IPS-18c (cell line): ENCODE data around the gene HOXA7.

Experiments
- H3K4me3 ChIP-seq: 2 replicates; pipeline ENCODE4 v1.7.0; 2013; ENCODE audit warnings: low read depth, mild to moderate bottlenecking, low read length, moderate library complexity; ENCODE audit not compliant: insufficient read depth
- H3K9me3 ChIP-seq: one replicate; pipeline ENCODE4 v1.6.1; 2013; ENCODE audit warnings: mild to moderate bottlenecking, low read length, moderate library complexity; ENCODE audit not compliant: control insufficient read depth, insufficient read depth

The HOXA7 gene

GRCh38 chr7:27185013-27185853 lies 28.8 kb upstream of the HOXA7 start, which contains the start of gene HOXA11:
Gene HOXA11, minus strand, starts transcription at chr7:27185232. Its CDS starts 88 bp downstream, at chr7:27185144.
- Histone ChIP-seq H3K9me3 (peaks cover 2% of the 10 kb centered on the region), H3K4me3 (no peak within 1 kb of the TSS)

- Histone ChIP-seq H3K4me3 (no peak overlapping the region), H3K9me3 (peaks cover 2% of the 10 kb centered on the region)
Measured at GRCh38 chr7:27184337-27185012, 28.0 kb upstream of the HOXA7 start.

GRCh38 chr7:27183682-27184336 lies 27.3 kb upstream of the HOXA7 start:
- H3K9me3 ChIP-seq = peaks cover 2% of the 10 kb centered on the region
- no peak overlapping the region for H3K4me3 ChIP-seq

- Histone ChIP-seq H3K9me3 (peaks cover 2% of the 10 kb centered on the region), H3K4me3 (no peak overlapping the region)
Measured at GRCh38 chr7:27182861-27183681, 26.6 kb upstream of the HOXA7 start.

- no peak overlapping the region for H3K4me3 ChIP-seq
- H3K9me3 ChIP-seq = no peaks in the 10 kb centered on the region
Measured at GRCh38 chr7:27182285-27182841, 25.9 kb upstream of the HOXA7 start.

GRCh38 chr7:27181795-27182275 lies 25.4 kb upstream of the HOXA7 start:
- no peaks in the 10 kb centered on the region for H3K9me3 ChIP-seq
- no peak overlapping the region for H3K4me3 ChIP-seq

GRCh38 chr7:27180431-27181420 lies 24.3 kb upstream of the HOXA7 start:
- Histone ChIP-seq H3K4me3 (no peak overlapping the region), H3K9me3 (peaks cover 2% of the 10 kb centered on the region)

GRCh38 chr7:27179503-27180430 lies 23.3 kb upstream of the HOXA7 start:
- H3K4me3 ChIP-seq = no peak overlapping the region

GRCh38 chr7:27179030-27179429 lies 22.6 kb upstream of the HOXA7 start:
- peaks cover 4% of the 10 kb centered on the region for H3K9me3 ChIP-seq
- no peak overlapping the region for H3K4me3 ChIP-seq

More at GRCh38 chr7:27179503-27180430, 23.3 kb upstream of the HOXA7 start:
- H3K9me3 ChIP-seq = peaks cover 4% of the 10 kb centered on the region

- H3K4me3 ChIP-seq = no peak overlapping the region
Measured at GRCh38 chr7:27178366-27178765, 21.9 kb upstream of the HOXA7 start.

GRCh38 chr7:27177795-27178320 lies 21.4 kb upstream of the HOXA7 start:
- H3K9me3 ChIP-seq = peaks cover 6% of the 10 kb centered on the region
- H3K4me3 ChIP-seq = no peak overlapping the region

More at GRCh38 chr7:27178366-27178765, 21.9 kb upstream of the HOXA7 start:
- H3K9me3 ChIP-seq = peaks cover 4% of the 10 kb centered on the region

- Histone ChIP-seq H3K4me3 (no peak overlapping the region), H3K9me3 (peaks cover 6% of the 10 kb centered on the region)
Measured at GRCh38 chr7:27176962-27177794, 20.7 kb upstream of the HOXA7 start.

- Histone ChIP-seq H3K4me3 (no peak overlapping the region), H3K9me3 (peaks cover 6% of the 10 kb centered on the region)
Measured at GRCh38 chr7:27176524-27176845, 20.0 kb upstream of the HOXA7 start.
